Activated T-helper 17 cell treated with anti-CD3 and anti-CD28 coated beads, Interleukin-2, amount 50 U/mL, for 72 hours (primary cell): Measurements from ENCODE around the gene ZBTB37. TPM values are rescaled to one million over a fixed set of nuclear protein-coding genes. Genes with fewer than 3 reads are reported as not detected.
"Not testable (repeated sequence)": the region's sequence is repeated elsewhere in the genome, so short reads cannot be mapped to it uniquely, and the experiment has no call there.

Experiments
- ATAC-seq: fragments of 150-1000 bp; cut with Tn5 transposase; replicated peaks from 2 replicates; pipeline ENCODE4 v1.10.0; 2021; ENCODE audit warnings: mild to moderate bottlenecking, moderate library complexity
- H3K27ac Mint-ChIP-seq: one replicate; pipeline ENCODE4 v1.8.0; 2022; ENCODE audit warnings: mixed read lengths
- H3K27me3 Mint-ChIP-seq: one replicate; pipeline ENCODE4 v1.8.0; 2022; ENCODE audit warnings: mixed read lengths
- H3K36me3 Mint-ChIP-seq: one replicate; pipeline ENCODE4 v1.8.0; 2022; ENCODE audit warnings: low read depth, mild to moderate bottlenecking, mixed read lengths
- H3K4me1 Mint-ChIP-seq: one replicate; pipeline ENCODE4 v1.8.0; 2022; ENCODE audit warnings: mixed read lengths
- H3K4me3 Mint-ChIP-seq: one replicate; pipeline ENCODE4 v1.8.0; 2022; ENCODE audit warnings: mild to moderate bottlenecking, mixed read lengths
- H3K9me3 Mint-ChIP-seq: one replicate; pipeline ENCODE4 v1.8.0; 2022; ENCODE audit warnings: mixed read lengths
- total RNA-seq, 2 donors: library from RNA; stranded (reverse); gene quantifications; one replicate each; pipeline ENCODE4 v1.2.3, GENCODE V29; 2022

The ZBTB37 gene
- 10 to 100 TPM; 10.4 to 14.2 TPM for total RNA-seq

- H3K36me3 Mint-ChIP-seq: peaks cover 72% of the 10 kb centered on the region
- H3K27ac Mint-ChIP-seq: peak within 1 kb of the TSS; percentile 93
- no peaks in the 10 kb centered on the region for H3K9me3 Mint-ChIP-seq
- ATAC-seq: peak; percentile 69
- H3K4me3 Mint-ChIP-seq: peak within 1 kb of the TSS; percentile 88
- no peaks in the 10 kb centered on the region for H3K27me3 Mint-ChIP-seq
- peaks cover 38% of the 10 kb centered on the region for H3K4me1 Mint-ChIP-seq
Measured at GRCh38 chr1:173868266-173869020, at the start of gene ZBTB37. Gene ZBTB37 (plus strand): TSS chr1:173868380. CDS start chr1:173870226, 1,846 bp downstream.

- H3K4me3 Mint-ChIP-seq: no peak overlapping the region
- H3K9me3 Mint-ChIP-seq: no peaks in the 10 kb centered on the region
- H3K27ac Mint-ChIP-seq: no peak overlapping the region
- H3K4me1 Mint-ChIP-seq: peaks cover 26% of the 10 kb centered on the region
- peaks cover 63% of the 10 kb centered on the region for H3K36me3 Mint-ChIP-seq
- ATAC-seq: no peak
- H3K27me3 Mint-ChIP-seq: no peaks in the 10 kb centered on the region
Measured at GRCh38 chr1:173818459-173818858, 49.7 kb upstream of the ZBTB37 start.

- ATAC-seq: no peak
- Mint-ChIP-seq H3K27ac (no peak overlapping the region), H3K4me1 (peaks cover 31% of the 10 kb centered on the region), H3K4me3 (peak overlapping the region; percentile 92), H3K36me3 (peaks cover 69% of the 10 kb centered on the region), H3K27me3 (no peaks in the 10 kb centered on the region), H3K9me3 (no peaks in the 10 kb centered on the region)
Measured at GRCh38 chr1:173821680-173822079, 46.5 kb upstream of the ZBTB37 start.

- Mint-ChIP-seq H3K4me1 (peaks cover 33% of the 10 kb centered on the region), H3K27me3 (no peaks in the 10 kb centered on the region), H3K36me3 (peaks cover 67% of the 10 kb centered on the region), H3K27ac (peak overlapping the region; percentile 97), H3K9me3 (no peaks in the 10 kb centered on the region), H3K4me3 (peak overlapping the region; percentile 92)
- ATAC-seq: peak; percentile 48
Measured at GRCh38 chr1:173823781-173824314, 44.3 kb upstream of the ZBTB37 start.

- peak; percentile 91 for ATAC-seq
- H3K27ac Mint-ChIP-seq: peak within 1 kb of the TSS; percentile 97
- peaks cover 71% of the 10 kb centered on the region for H3K36me3 Mint-ChIP-seq
- H3K27me3 Mint-ChIP-seq: no peaks in the 10 kb centered on the region
- peaks cover 33% of the 10 kb centered on the region for H3K4me1 Mint-ChIP-seq
- H3K4me3 Mint-ChIP-seq: peak within 1 kb of the TSS; percentile 92
- H3K9me3 Mint-ChIP-seq: no peaks in the 10 kb centered on the region
Measured at GRCh38 chr1:173824315-173825081, 43.7 kb upstream of the ZBTB37 start, which contains the start of the genes CENPL and DARS2. Gene CENPL (minus strand): TSS chr1:173824883. CDS start chr1:173811299, 13,584 bp downstream. Gene DARS2 (plus strand): TSS chr1:173824673. CDS start chr1:173825230, 557 bp downstream.

- H3K27ac Mint-ChIP-seq: no peak overlapping the region
- no peaks in the 10 kb centered on the region for H3K9me3 Mint-ChIP-seq
- ATAC-seq: no peak
- no peaks in the 10 kb centered on the region for H3K27me3 Mint-ChIP-seq
- peaks cover 22% of the 10 kb centered on the region for H3K4me1 Mint-ChIP-seq
- H3K36me3 Mint-ChIP-seq: peaks cover 72% of the 10 kb centered on the region
- peak overlapping the region; percentile 37 for H3K4me3 Mint-ChIP-seq
Measured at GRCh38 chr1:173827611-173828010, 40.6 kb upstream of the ZBTB37 start.

- Mint-ChIP-seq H3K27me3 (no peaks in the 10 kb centered on the region), H3K36me3 (peaks cover 85% of the 10 kb centered on the region), H3K4me3 (no peak overlapping the region), H3K9me3 (no peaks in the 10 kb centered on the region), H3K4me1 (peaks cover 4% of the 10 kb centered on the region), H3K27ac (no peak overlapping the region)
- no peak for ATAC-seq
Measured at GRCh38 chr1:173832748-173833147, 35.4 kb upstream of the ZBTB37 start.

GRCh38 chr1:173852105-173852504, 16.1 kb upstream of the ZBTB37 start:
- Mint-ChIP-seq H3K4me1 (no peaks in the 10 kb centered on the region), H3K27ac (no peak overlapping the region)

GRCh38 chr1:173853074-173853473, 15.1 kb upstream of the ZBTB37 start:
- H3K36me3 Mint-ChIP-seq: peaks cover 93% of the 10 kb centered on the region
- H3K4me3 Mint-ChIP-seq: no peak overlapping the region
- H3K4me1 Mint-ChIP-seq: no peaks in the 10 kb centered on the region
- no peaks in the 10 kb centered on the region for H3K9me3 Mint-ChIP-seq
- ATAC-seq: no peak
- no peaks in the 10 kb centered on the region for H3K27me3 Mint-ChIP-seq
- H3K27ac Mint-ChIP-seq: no peak overlapping the region

More at GRCh38 chr1:173852105-173852504, 16.1 kb upstream of the ZBTB37 start:
- Mint-ChIP-seq H3K9me3 (no peaks in the 10 kb centered on the region), H3K36me3 (peaks cover 94% of the 10 kb centered on the region), H3K4me3 (no peak overlapping the region), H3K27me3 (no peaks in the 10 kb centered on the region)
- ATAC-seq: no peak

- ATAC-seq: no peak
- H3K4me1 Mint-ChIP-seq: no peaks in the 10 kb centered on the region
- no peaks in the 10 kb centered on the region for H3K9me3 Mint-ChIP-seq
- no peaks in the 10 kb centered on the region for H3K27me3 Mint-ChIP-seq
- peaks cover 93% of the 10 kb centered on the region for H3K36me3 Mint-ChIP-seq
- no peak overlapping the region for H3K4me3 Mint-ChIP-seq
- peak overlapping the region; percentile 6 for H3K27ac Mint-ChIP-seq
Measured at GRCh38 chr1:173856014-173856413, 12.2 kb upstream of the ZBTB37 start.

GRCh38 chr1:173856903-173857302, 11.3 kb upstream of the ZBTB37 start:
- Mint-ChIP-seq H3K27me3 (no peaks in the 10 kb centered on the region), H3K4me3 (no peak overlapping the region), H3K4me1 (no peaks in the 10 kb centered on the region), H3K9me3 (no peaks in the 10 kb centered on the region), H3K36me3 (peaks cover 89% of the 10 kb centered on the region), H3K27ac (no peak overlapping the region)
- no peak for ATAC-seq

GRCh38 chr1:173857363-173857917, 10.7 kb upstream of the ZBTB37 start:
- Mint-ChIP-seq H3K36me3 (peaks cover 89% of the 10 kb centered on the region), H3K9me3 (no peaks in the 10 kb centered on the region), H3K4me3 (no peak overlapping the region), H3K4me1 (no peaks in the 10 kb centered on the region), H3K27me3 (no peaks in the 10 kb centered on the region), H3K27ac (peak overlapping the region; percentile 55)
- no peak for ATAC-seq

- not testable (repeated sequence) for H3K27me3 Mint-ChIP-seq, H3K4me1 Mint-ChIP-seq, H3K4me3 Mint-ChIP-seq, H3K27ac Mint-ChIP-seq, H3K9me3 Mint-ChIP-seq, ATAC-seq
- peaks cover 89% of the 10 kb centered on the region for H3K36me3 Mint-ChIP-seq
Measured at GRCh38 chr1:173859547-173859946, 8.6 kb upstream of the ZBTB37 start.

- Mint-ChIP-seq H3K9me3 (no peaks in the 10 kb centered on the region), H3K27me3 (no peaks in the 10 kb centered on the region), H3K27ac (no peak overlapping the region), H3K4me1 (peaks cover 13% of the 10 kb centered on the region), H3K4me3 (no peak overlapping the region), H3K36me3 (peaks cover 89% of the 10 kb centered on the region)
- no peak for ATAC-seq
Measured at GRCh38 chr1:173860065-173860464, 8.1 kb upstream of the ZBTB37 start.
